ENCODE data around the gene KDM1B.

- TF ChIP-seq CTCF (IDR thresholded peaks at IDR 0.05) (no peak), EZH2 (IDR thresholded peaks at IDR 0.05) (no peak), EZH2phosphoT487 (IDR thresholded peaks at IDR 0.05) (no peak)
Measured at GRCh38 chr6:18154507-18155149, 594 bp upstream of the KDM1B start, which contains the start of gene TPMT.

Data from neural progenitor cell (in vitro differentiated cells).